Parathyroid adenoma (tissue), 2 donors: ENCODE data around the gene ELL.
"Not testable (repeated sequence)": the region's sequence is repeated elsewhere in the genome, so short reads cannot be mapped to it uniquely, and the experiment has no call there.

Experiments used
- H2AFZ ChIP-seq: fragments of 300-600 bp; sonication (generic); one replicate; pipeline ENCODE4 v1.7.0; 2017; ENCODE audit warnings: antibody characterized with exemption, mild to moderate bottlenecking
- H3K27ac ChIP-seq: fragments of 300-600 bp; sonication (generic); one replicate; pipeline ENCODE4 v1.7.0; 2017
- H3K27me3 ChIP-seq: fragments of 300-600 bp; sonication (generic); one replicate; pipeline ENCODE4 v1.7.0; 2017; ENCODE audit warnings: low read length; ENCODE audit not compliant: control insufficient read depth, insufficient read depth
- H3K36me3 ChIP-seq: fragments of 300-600 bp; sonication (generic); one replicate; pipeline ENCODE4 v1.7.0; 2017; ENCODE audit warnings: low read length; ENCODE audit not compliant: control insufficient read depth, insufficient read depth
- H3K4me1 ChIP-seq: fragments of 300-600 bp; sonication (generic); one replicate; pipeline ENCODE4 v1.7.0; 2017; ENCODE audit warnings: control low read depth
- H3K4me2 ChIP-seq: fragments of 300-600 bp; sonication (generic); one replicate; pipeline ENCODE4 v1.7.0; 2017; ENCODE audit warnings: low read length
- H3K4me3 ChIP-seq: fragments of 300-600 bp; sonication (generic); one replicate; pipeline ENCODE4 v1.7.0; 2017; ENCODE audit warnings: low read depth, low read length
- H3K79me2 ChIP-seq: fragments of 300-600 bp; sonication (generic); one replicate; pipeline ENCODE4 v1.7.0; 2017; ENCODE audit warnings: control low read depth
- H3K9ac ChIP-seq: fragments of 300-600 bp; sonication (generic); one replicate; pipeline ENCODE4 v1.7.0; 2017; ENCODE audit warnings: mild to moderate bottlenecking
- H3K9me3 ChIP-seq: fragments of 300-600 bp; sonication (generic); one replicate; pipeline ENCODE4 v1.7.0; 2017; ENCODE audit warnings: low read length; ENCODE audit not compliant: control insufficient read depth
- CTCF ChIP-seq: fragments of 300-600 bp; sonication (generic); IDR thresholded peaks from one replicate; pipeline ENCODE4 v1.7.0; 2017; ENCODE audit warnings: antibody characterized with exemption, mild to moderate bottlenecking
- donor health status: primary hyperparathyroidism.

Gene ELL

GRCh38 chr19:18541258-18541991 lies 19.6 kb upstream of the ELL start:
- H2AFZ ChIP-seq, result no peak overlapping the region
- TF ChIP-seq CTCF, result no peak
- no peaks in the 10 kb centered on the region for H3K27me3 ChIP-seq
- H3K9ac ChIP-seq, result no peak overlapping the region
- H3K27ac ChIP-seq, result no peak overlapping the region
- no peak overlapping the region for H3K4me3 ChIP-seq
- no peak overlapping the region for H3K4me2 ChIP-seq
- peaks cover 4% of the 10 kb centered on the region for H3K4me1 ChIP-seq
- no peaks in the 10 kb centered on the region for H3K36me3 ChIP-seq
- no peaks in the 10 kb centered on the region for H3K9me3 ChIP-seq
- peaks cover 2% of the 10 kb centered on the region for H3K79me2 ChIP-seq

GRCh38 chr19:18540200-18540599 lies 18.3 kb upstream of the ELL start:
- H3K9me3 ChIP-seq, H3K36me3 ChIP-seq, H3K27me3 ChIP-seq, H2AFZ ChIP-seq, H3K4me2 ChIP-seq, H3K9ac ChIP-seq, H3K4me3 ChIP-seq, H3K79me2 ChIP-seq, H3K27ac ChIP-seq, H3K4me1 ChIP-seq: not testable (repeated sequence)

- Histone ChIP-seq H3K9ac (no peak overlapping the region), H3K27ac (no peak overlapping the region), H2AFZ (no peak overlapping the region), H3K4me1 (peaks cover 4% of the 10 kb centered on the region), H3K79me2 (peaks cover 2% of the 10 kb centered on the region), H3K4me3 (no peak overlapping the region), H3K36me3 (no peaks in the 10 kb centered on the region), H3K27me3 (no peaks in the 10 kb centered on the region), H3K4me2 (no peak overlapping the region), H3K9me3 (no peaks in the 10 kb centered on the region)
- no peak for TF ChIP-seq CTCF
Observed at GRCh38 chr19:18539372-18539771, 17.5 kb upstream of the ELL start.

- Histone ChIP-seq H3K27me3 (no peaks in the 10 kb centered on the region), H2AFZ (no peak overlapping the region), H3K9me3 (no peaks in the 10 kb centered on the region), H3K4me3 (no peak overlapping the region), H3K9ac (no peak overlapping the region), H3K4me2 (no peak overlapping the region), H3K79me2 (peaks cover 2% of the 10 kb centered on the region), H3K36me3 (no peaks in the 10 kb centered on the region), H3K4me1 (peaks cover 4% of the 10 kb centered on the region), H3K27ac (no peak overlapping the region)
- no peak for TF ChIP-seq CTCF
Observed at GRCh38 chr19:18538115-18538514, 16.2 kb upstream of the ELL start.

GRCh38 chr19:18537431-18537830 lies 15.6 kb upstream of the ELL start:
- no peak for TF ChIP-seq CTCF
- H3K4me1 ChIP-seq, result peaks cover 4% of the 10 kb centered on the region
- H3K36me3 ChIP-seq, result no peaks in the 10 kb centered on the region
- H3K4me2 ChIP-seq, result no peak overlapping the region
- H3K9ac ChIP-seq, result no peak overlapping the region
- H2AFZ ChIP-seq, result no peak overlapping the region
- H3K9me3 ChIP-seq, result no peaks in the 10 kb centered on the region
- H3K79me2 ChIP-seq, result peaks cover 2% of the 10 kb centered on the region
- no peak overlapping the region for H3K4me3 ChIP-seq
- no peaks in the 10 kb centered on the region for H3K27me3 ChIP-seq
- H3K27ac ChIP-seq, result no peak overlapping the region
